GM12878 (cell line): ENCODE measurements around the gene ZNF467. TPM values are rescaled to one million over a fixed set of nuclear protein-coding genes. Genes with fewer than 3 reads are reported as not detected.

Experiments used
- HDAC6 ChIP-seq: fragments of 200-600 bp; sonication (generic); IDR thresholded peaks from one replicate; pipeline ENCODE4 v1.8.0; 2017; ENCODE audit warnings: antibody characterized with exemption; ENCODE audit not compliant: unreplicated experiment
- IRF5 ChIP-seq: fragments of 450-650 bp; IDR thresholded peaks from 2 replicates; pipeline ENCODE4 v1.6.1; 2017; ENCODE audit warnings: borderline replicate concordance
- MTA3 ChIP-seq: IDR thresholded peaks from 2 replicates; pipeline ENCODE4 v1.6.1; 2012; ENCODE audit warnings: low read length, inconsistent platforms, borderline replicate concordance
- NBN ChIP-seq: fragments of 450-650 bp; IDR thresholded peaks from 2 replicates; pipeline ENCODE4 v1.6.1; 2016
- NR2F1 ChIP-seq: fragments of 450-650 bp; conservative IDR thresholded peaks from 2 replicates; pipeline ENCODE4 v1.6.1; 2017; ENCODE audit warnings: mild to moderate bottlenecking
- PAX5 ChIP-seq: IDR thresholded peaks from 2 replicates; pipeline ENCODE4 v1.6.1; 2011; ENCODE audit warnings: low read depth, low read length, borderline replicate concordance
- PML ChIP-seq: IDR thresholded peaks from 2 replicates; pipeline ENCODE4 v1.6.1; 2012; ENCODE audit warnings: low read length, inconsistent platforms
- SP1 ChIP-seq: IDR thresholded peaks from one replicate; pipeline ENCODE4 v1.6.1; 2011; ENCODE audit warnings: low read depth, low read length
- polyA plus RNA-seq, 11 experiments: library from polyadenylated mRNA; depleted of rRNA in 4 of 11; unstranded in 6 of 11; stranded (reverse) in 5 of 11; fragments of >200 nt; fragmentation: Nextera tagmentation in 4 of 11; fragmentation: Illumina TruSeq in 1 of 11; extraction: Ambion mirVana in 4 of 11; extraction: Trizol in 1 of 11; gene quantifications; 1 replicate in 1 of 11; 2 replicates in 10 of 11; pipeline versions ENCODE4 v1.2.1 to v1.2.3, GENCODE V29; 2011 to 2016; ENCODE audit warnings: inconsistent platforms in 2 of 11, missing spikeins in 2 of 11, low read depth in 1 of 11
- total RNA-seq, 4 experiments: library from RNA; depleted of rRNA in 3 of 4; stranded (reverse); fragments of >200 nt in 3 of 4; fragmentation: Illumina TruSeq in 1 of 4; extraction: Trizol in 1 of 4; gene quantifications; 2 replicates each; pipeline versions ENCODE4 v1.2.1 to v1.2.3, GENCODE V29; 2013 to 2021
- TF ChIP-seq, protein P1 (sequence below): fragments of 450-650 bp; IDR thresholded peaks from 2 replicates; pipeline ENCODE4 v1.6.1; 2017; ENCODE audit warnings: mild to moderate bottlenecking, moderate library complexity
- TF ChIP-seq, protein P2 (sequence below): IDR thresholded peaks from 2 replicates; pipeline ENCODE4 v1.6.1; 2011; ENCODE audit warnings: low read depth, low read length, improper control_type of control experiment, borderline replicate concordance

ZNF467 gene
- total and polyA plus RNA-seq, 10 of the 15 experiments (the other 5 are each of a cell fraction or from before 2014, with no cell fraction given): not detected

GRCh38 chr7:149803551-149804074 lies 30.2 kb upstream of the ZNF467 start (continued):
- TF ChIP-seq IRF5 (no peak), PAX5 (no peak), PML (no peak), MTA3 (no peak), HDAC6 (no peak), SP1 (no peak), NR2F1 (no peak), NBN (no peak)
- TF ChIP-seq, protein P1, sequence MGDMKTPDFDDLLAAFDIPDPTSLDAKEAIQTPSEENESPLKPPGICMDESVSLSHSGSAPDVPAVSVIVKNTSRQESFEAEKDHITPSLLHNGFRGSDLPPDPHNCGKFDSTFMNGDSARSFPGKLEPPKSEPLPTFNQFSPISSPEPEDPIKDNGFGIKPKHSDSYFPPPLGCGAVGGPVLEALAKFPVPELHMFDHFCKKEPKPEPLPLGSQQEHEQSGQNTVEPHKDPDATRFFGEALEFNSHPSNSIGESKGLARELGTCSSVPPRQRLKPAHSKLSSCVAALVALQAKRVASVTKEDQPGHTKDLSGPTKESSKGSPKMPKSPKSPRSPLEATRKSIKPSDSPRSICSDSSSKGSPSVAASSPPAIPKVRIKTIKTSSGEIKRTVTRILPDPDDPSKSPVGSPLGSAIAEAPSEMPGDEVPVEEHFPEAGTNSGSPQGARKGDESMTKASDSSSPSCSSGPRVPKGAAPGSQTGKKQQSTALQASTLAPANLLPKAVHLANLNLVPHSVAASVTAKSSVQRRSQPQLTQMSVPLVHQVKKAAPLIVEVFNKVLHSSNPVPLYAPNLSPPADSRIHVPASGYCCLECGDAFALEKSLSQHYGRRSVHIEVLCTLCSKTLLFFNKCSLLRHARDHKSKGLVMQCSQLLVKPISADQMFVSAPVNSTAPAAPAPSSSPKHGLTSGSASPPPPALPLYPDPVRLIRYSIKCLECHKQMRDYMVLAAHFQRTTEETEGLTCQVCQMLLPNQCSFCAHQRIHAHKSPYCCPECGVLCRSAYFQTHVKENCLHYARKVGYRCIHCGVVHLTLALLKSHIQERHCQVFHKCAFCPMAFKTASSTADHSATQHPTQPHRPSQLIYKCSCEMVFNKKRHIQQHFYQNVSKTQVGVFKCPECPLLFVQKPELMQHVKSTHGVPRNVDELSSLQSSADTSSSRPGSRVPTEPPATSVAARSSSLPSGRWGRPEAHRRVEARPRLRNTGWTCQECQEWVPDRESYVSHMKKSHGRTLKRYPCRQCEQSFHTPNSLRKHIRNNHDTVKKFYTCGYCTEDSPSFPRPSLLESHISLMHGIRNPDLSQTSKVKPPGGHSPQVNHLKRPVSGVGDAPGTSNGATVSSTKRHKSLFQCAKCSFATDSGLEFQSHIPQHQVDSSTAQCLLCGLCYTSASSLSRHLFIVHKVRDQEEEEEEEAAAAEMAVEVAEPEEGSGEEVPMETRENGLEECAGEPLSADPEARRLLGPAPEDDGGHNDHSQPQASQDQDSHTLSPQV: no peak
- TF ChIP-seq, protein P2, sequence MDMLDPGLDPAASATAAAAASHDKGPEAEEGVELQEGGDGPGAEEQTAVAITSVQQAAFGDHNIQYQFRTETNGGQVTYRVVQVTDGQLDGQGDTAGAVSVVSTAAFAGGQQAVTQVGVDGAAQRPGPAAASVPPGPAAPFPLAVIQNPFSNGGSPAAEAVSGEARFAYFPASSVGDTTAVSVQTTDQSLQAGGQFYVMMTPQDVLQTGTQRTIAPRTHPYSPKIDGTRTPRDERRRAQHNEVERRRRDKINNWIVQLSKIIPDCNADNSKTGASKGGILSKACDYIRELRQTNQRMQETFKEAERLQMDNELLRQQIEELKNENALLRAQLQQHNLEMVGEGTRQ: no peak
